SK-N-SH (cell line): ENCODE data around the gene C6orf120. TPM values are rescaled to one million over a fixed set of nuclear protein-coding genes. Genes with fewer than 3 reads are reported as not detected.

Experiments used
- CTCF ChIA-PET: fragments of 300-600, 350-600 bp; formaldehyde crosslinking; extraction: SDS; loops from one replicate; lab custom pipeline; 2021; lab: Yijun Ruan, JAX
- POLR2A ChIA-PET: fragments of 350-600 bp; sonication (Branson Sonifier 250); formaldehyde crosslinking; extraction: SDS; loops from one replicate; lab custom pipeline; 2020; ENCODE audit warnings: antibody characterized with exemption, inconsistent platforms; lab: Yijun Ruan, JAX
- DNase-seq: peaks from one replicate; pipeline ENCODE4 v3.0.0; 2012
- H2AFZ ChIP-seq: fragments of 200-600 bp; sonication (generic); 2 replicates; pipeline ENCODE4 v1.8.1; 2016; ENCODE audit warnings: antibody characterized with exemption, mild to moderate bottlenecking, low read depth
- H3F3A ChIP-seq: fragments of 200-600 bp; sonication (generic); replicated peaks from 2 replicates; pipeline ENCODE3; 2016; ENCODE audit warnings: antibody characterized with exemption, mild to moderate bottlenecking; ENCODE audit not compliant: insufficient read depth
- H3K27ac ChIP-seq, 2 experiments: fragments of 200-500 bp in 1 of 2; fragments of 200-600 bp in 1 of 2; sonication (Bioruptor generic) in 1 of 2; sonication (generic), shearing (Covaris generic) in 1 of 2; 2 replicates each; pipeline versions ENCODE4 v1.5.1 to v1.6.1; 2014 to 2016; ENCODE audit warnings: low read depth in 2 of 2, inconsistent platforms in 1 of 2, low read length in 1 of 2, mild to moderate bottlenecking in 1 of 2, mixed read lengths in 1 of 2
- H3K27me3 ChIP-seq: fragments of 200-600 bp; sonication (generic), shearing (Covaris generic); 2 replicates; pipeline ENCODE4 v1.6.1; 2016; ENCODE audit warnings: mixed run types; ENCODE audit not compliant: insufficient read depth
- H3K36me3 ChIP-seq, 2 experiments: fragments of 200-500 bp in 1 of 2; fragments of 200-600 bp in 1 of 2; sonication (Bioruptor generic) in 1 of 2; sonication (generic) in 1 of 2; replicated peaks in 1 of 2; 2 replicates each; pipeline versions ENCODE3 to v1.5.1; 2014 to 2016; ENCODE audit warnings: low read length in 1 of 2, mild to moderate bottlenecking in 1 of 2; ENCODE audit not compliant: insufficient read depth in 2 of 2, control insufficient read depth in 1 of 2
- H3K4me1 ChIP-seq, 2 experiments: fragments of 200-500 bp in 1 of 2; fragments of 200-600 bp in 1 of 2; sonication (Bioruptor generic) in 1 of 2; sonication (generic), shearing (Covaris generic) in 1 of 2; 2 replicates each; pipeline versions ENCODE4 v1.5.1 to v1.6.1; 2014 to 2016; ENCODE audit warnings: low read depth in 1 of 2, low read length in 1 of 2, mixed run types in 1 of 2; ENCODE audit not compliant: insufficient read depth in 2 of 2, control insufficient read depth in 1 of 2
- H3K4me2 ChIP-seq: fragments of 200-600 bp; sonication (generic), shearing (Covaris generic); 2 replicates; pipeline ENCODE4 v1.6.1; 2017; ENCODE audit warnings: mixed run types
- H3K4me3 ChIP-seq, 2 experiments: fragments of 200-500 bp in 1 of 2; fragments of 200-600 bp in 1 of 2; sonication (Bioruptor generic) in 1 of 2; sonication (generic), shearing (Covaris generic) in 1 of 2; 2 replicates each; pipeline versions ENCODE4 v1.5.1 to v1.8.1; 2014 to 2016; ENCODE audit warnings: low read depth in 2 of 2, inconsistent platforms in 1 of 2, low read length in 1 of 2, mild to moderate bottlenecking in 1 of 2, mixed read lengths in 1 of 2, moderate library complexity in 1 of 2
- H3K79me2 ChIP-seq: fragments of 200-600 bp; sonication (generic); 2 replicates; pipeline ENCODE4 v1.8.1; 2017; ENCODE audit warnings: mild to moderate bottlenecking; ENCODE audit not compliant: insufficient read depth
- H3K9ac ChIP-seq: fragments of 200-600 bp; sonication (generic); 2 replicates; pipeline ENCODE4 v1.6.1; 2017; ENCODE audit warnings: mixed run types
- H3K9me2 ChIP-seq: fragments of 200-600 bp; sonication (generic); 2 replicates; pipeline ENCODE4 v1.6.1; 2017; ENCODE audit warnings: mixed run types
- H3K9me3 ChIP-seq: fragments of 200-600 bp; sonication (generic); 2 replicates; pipeline ENCODE4 v1.6.1; 2017; ENCODE audit warnings: mixed run types, mild to moderate bottlenecking, moderate library complexity
- H4K20me1 ChIP-seq: fragments of 200-600 bp; sonication (generic); 2 replicates; pipeline ENCODE4 v1.6.1; 2017; ENCODE audit warnings: mild to moderate bottlenecking, mixed run types; ENCODE audit not compliant: insufficient read depth
- CHD2 ChIP-seq: fragments of 150-350 bp; IDR thresholded peaks from 2 replicates; pipeline ENCODE4 v1.6.1; 2018; ENCODE audit warnings: low read length; ENCODE audit not compliant: partially characterized antibody
- ELF1 ChIP-seq: IDR thresholded peaks from 2 replicates; pipeline ENCODE4 v1.4.0; 2012
- EP300 ChIP-seq, 2 experiments: IDR thresholded peaks; 2 replicates each; pipeline versions ENCODE4 v1.4.0 to v1.6.1; 2012; ENCODE audit warnings: borderline replicate concordance in 1 of 2, low read depth in 1 of 2, low read length in 1 of 2
- FOXM1 ChIP-seq: IDR thresholded peaks from 2 replicates; pipeline ENCODE4 v1.4.0; 2012; ENCODE audit warnings: low read depth, mild to moderate bottlenecking
- GABPA ChIP-seq: IDR thresholded peaks from 2 replicates; pipeline ENCODE4 v1.4.0; 2012; ENCODE audit warnings: low read depth, mild to moderate bottlenecking
- IRF3 ChIP-seq: fragments of 150-350 bp; IDR thresholded peaks from 2 replicates; pipeline ENCODE4 v1.6.1; 2016; ENCODE audit warnings: mild to moderate bottlenecking, low read depth, low read length
- JUND ChIP-seq: IDR thresholded peaks from 2 replicates; pipeline ENCODE4 v1.4.0; 2012
- MXI1 ChIP-seq: IDR thresholded peaks from 2 replicates; pipeline ENCODE4 v1.6.1; 2012; ENCODE audit warnings: mild to moderate bottlenecking, low read depth, low read length, improper control_type of control experiment
- NFIC ChIP-seq: IDR thresholded peaks from 2 replicates; pipeline ENCODE4 v1.4.0; 2012; ENCODE audit warnings: borderline replicate concordance
- SIN3A ChIP-seq: IDR thresholded peaks from 2 replicates; pipeline ENCODE4 v1.6.1; 2012; ENCODE audit warnings: low read depth, mild to moderate bottlenecking, low read length, moderate library complexity, borderline replicate concordance
- TAF1 ChIP-seq: IDR thresholded peaks from 2 replicates; pipeline ENCODE4 v1.6.1; 2012; ENCODE audit warnings: low read depth, mild to moderate bottlenecking, low read length, moderate library complexity, borderline replicate concordance
- TCF12 ChIP-seq: IDR thresholded peaks from 2 replicates; pipeline ENCODE4 v1.4.0; 2012
- WGBS: methylation state at CpG from one replicate; pipeline ENCODE4 v1.1.6; 2017; ENCODE audit warnings: low lambda C conversion rate; 5-methylcytosine and 5-hydroxymethylcytosine counted together
- polyA plus RNA-seq, 3 experiments: library from polyadenylated mRNA; depleted of rRNA; stranded (reverse); fragments of >200 nt; gene quantifications; 2 replicates each; pipeline ENCODE4 v1.2.3, GENCODE V29; 2012
- TF ChIP-seq, protein P1 (sequence below): IDR thresholded peaks from 2 replicates; pipeline ENCODE4 v1.6.1; 2012; ENCODE audit warnings: mild to moderate bottlenecking, low read depth, low read length, moderate library complexity
- TF ChIP-seq, protein P2 (sequence below): IDR thresholded peaks from 2 replicates; pipeline ENCODE4; 2012

The C6orf120 gene
- polyA plus RNA-seq, 1 of the 3 experiments (the other 2 are of a cell fraction): 10.1 TPM

DNA sequence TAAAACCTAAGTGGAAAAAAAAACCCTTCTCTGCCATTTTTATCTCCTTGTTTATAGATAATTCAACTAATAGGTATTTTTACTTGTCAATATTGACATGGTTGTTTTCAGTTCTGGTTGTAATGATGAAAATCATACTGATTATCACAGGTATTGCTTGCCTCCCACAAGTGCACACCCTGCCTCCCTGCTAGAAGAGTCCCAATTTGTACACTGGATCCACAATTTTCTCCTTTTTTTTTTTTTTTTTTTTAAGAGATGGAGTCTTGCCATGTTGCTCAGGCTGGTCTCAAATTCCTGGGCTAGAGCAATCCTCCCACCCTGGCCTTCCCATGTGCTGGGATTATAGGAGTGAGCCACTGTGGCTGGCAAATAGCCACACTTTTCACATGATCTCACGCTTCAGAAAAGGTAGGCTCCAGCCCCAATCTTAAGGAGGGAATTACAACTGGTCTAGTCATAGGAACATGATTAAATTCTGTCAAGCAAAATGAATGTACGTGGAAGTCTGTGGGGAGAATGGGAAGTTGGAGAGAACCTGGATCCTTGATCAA, 37.1 kb downstream of the C6orf120 start:
- Histone ChIP-seq H3K27ac (no peak overlapping the region), H3K9ac (no peak overlapping the region), H3K9me3 (no peaks in the 10 kb centered on the region), H3K4me1 (no peaks in the 10 kb centered on the region), H2AFZ (no peak overlapping the region), H3K27me3 (no peaks in the 10 kb centered on the region), H4K20me1 (no peaks in the 10 kb centered on the region), H3K4me2 (no peak overlapping the region), H3F3A (no peaks in the 10 kb centered on the region), H3K4me3 (no peak overlapping the region), H3K36me3 (no peaks in the 10 kb centered on the region), H3K79me2 (no peaks in the 10 kb centered on the region), H3K9me2 (no peaks in the 10 kb centered on the region)
- 66% methylated on average over 2 of the region's 2 CpGs for WGBS
- CTCF ChIA-PET: no interaction called here
- POLR2A ChIA-PET: no interaction called here
- TF ChIP-seq TAF1 (no peak), IRF3 (no peak), SIN3A (no peak), TCF12 (no peak), JUND (no peak), ELF1 (no peak), FOXM1 (no peak), EP300 (IDR thresholded peaks at IDR 0.05; ENCODE audit: borderline replicate concordance in 1 of 2, low read depth in 1 of 2, low read length in 1 of 2) (no peak), NFIC (no peak), CHD2 (no peak), MXI1 (no peak), GABPA (no peak)
- TF ChIP-seq, protein P1, sequence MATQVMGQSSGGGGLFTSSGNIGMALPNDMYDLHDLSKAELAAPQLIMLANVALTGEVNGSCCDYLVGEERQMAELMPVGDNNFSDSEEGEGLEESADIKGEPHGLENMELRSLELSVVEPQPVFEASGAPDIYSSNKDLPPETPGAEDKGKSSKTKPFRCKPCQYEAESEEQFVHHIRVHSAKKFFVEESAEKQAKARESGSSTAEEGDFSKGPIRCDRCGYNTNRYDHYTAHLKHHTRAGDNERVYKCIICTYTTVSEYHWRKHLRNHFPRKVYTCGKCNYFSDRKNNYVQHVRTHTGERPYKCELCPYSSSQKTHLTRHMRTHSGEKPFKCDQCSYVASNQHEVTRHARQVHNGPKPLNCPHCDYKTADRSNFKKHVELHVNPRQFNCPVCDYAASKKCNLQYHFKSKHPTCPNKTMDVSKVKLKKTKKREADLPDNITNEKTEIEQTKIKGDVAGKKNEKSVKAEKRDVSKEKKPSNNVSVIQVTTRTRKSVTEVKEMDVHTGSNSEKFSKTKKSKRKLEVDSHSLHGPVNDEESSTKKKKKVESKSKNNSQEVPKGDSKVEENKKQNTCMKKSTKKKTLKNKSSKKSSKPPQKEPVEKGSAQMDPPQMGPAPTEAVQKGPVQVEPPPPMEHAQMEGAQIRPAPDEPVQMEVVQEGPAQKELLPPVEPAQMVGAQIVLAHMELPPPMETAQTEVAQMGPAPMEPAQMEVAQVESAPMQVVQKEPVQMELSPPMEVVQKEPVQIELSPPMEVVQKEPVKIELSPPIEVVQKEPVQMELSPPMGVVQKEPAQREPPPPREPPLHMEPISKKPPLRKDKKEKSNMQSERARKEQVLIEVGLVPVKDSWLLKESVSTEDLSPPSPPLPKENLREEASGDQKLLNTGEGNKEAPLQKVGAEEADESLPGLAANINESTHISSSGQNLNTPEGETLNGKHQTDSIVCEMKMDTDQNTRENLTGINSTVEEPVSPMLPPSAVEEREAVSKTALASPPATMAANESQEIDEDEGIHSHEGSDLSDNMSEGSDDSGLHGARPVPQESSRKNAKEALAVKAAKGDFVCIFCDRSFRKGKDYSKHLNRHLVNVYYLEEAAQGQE: no peak
- TF ChIP-seq, protein P2, sequence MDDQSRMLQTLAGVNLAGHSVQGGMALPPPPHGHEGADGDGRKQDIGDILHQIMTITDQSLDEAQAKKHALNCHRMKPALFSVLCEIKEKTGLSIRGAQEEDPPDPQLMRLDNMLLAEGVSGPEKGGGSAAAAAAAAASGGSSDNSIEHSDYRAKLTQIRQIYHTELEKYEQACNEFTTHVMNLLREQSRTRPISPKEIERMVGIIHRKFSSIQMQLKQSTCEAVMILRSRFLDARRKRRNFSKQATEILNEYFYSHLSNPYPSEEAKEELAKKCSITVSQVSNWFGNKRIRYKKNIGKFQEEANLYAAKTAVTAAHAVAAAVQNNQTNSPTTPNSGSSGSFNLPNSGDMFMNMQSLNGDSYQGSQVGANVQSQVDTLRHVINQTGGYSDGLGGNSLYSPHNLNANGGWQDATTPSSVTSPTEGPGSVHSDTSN: no peak
- DNase-seq: no peak
